UCSD-AML1 (cell line): ENCODE results near the gene SLC12A5.
"Not testable (repeated sequence)": the region's sequence is repeated elsewhere in the genome, so short reads cannot be mapped to it uniquely, and the experiment has no call there.

Experiments used
- DNase-seq: peaks from one replicate; lab custom pipeline; 2025; ENCODE audit not compliant: unreplicated experiment; lab: John Stamatoyannopoulos, UW

SLC12A5 gene

DNA sequence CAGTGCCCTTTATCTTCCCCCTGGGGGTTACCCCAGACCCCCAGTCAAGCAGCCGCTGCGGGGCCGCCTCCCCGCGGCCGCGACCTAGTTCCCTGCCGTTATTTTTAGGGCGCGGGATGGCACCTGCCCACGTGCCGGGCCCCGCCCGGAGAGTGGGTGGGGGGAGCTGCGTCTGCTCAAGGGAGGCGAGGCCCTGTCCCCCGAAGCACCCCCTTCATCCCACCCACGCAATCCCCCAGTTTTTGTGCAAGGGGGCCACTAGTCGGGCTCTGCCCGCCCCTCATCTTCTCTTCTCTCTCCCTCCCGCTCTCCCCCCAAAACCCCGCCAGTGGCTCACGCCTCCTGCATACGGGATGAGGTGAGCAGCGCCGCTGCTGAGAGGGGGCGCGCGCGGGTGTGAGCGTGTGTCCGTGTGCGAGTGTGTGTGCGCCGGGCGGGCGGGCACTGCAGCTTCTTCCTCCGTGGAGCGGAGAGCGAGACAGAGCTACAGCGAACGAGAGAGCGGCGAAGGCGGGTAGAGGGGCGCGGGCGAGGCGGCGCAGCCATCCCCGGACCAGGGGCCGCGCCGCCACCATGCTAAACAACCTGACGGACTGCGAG is at the start of gene SLC12A5:
Gene SLC12A5, plus strand, starts transcription at position 444 of the 600 bp plus-strand sequence. Its CDS starts 130 bp downstream, at position 574.
- no peak for DNase-seq

- DNase-seq, result no peak
These were observed 47.8 kb upstream of the SLC12A5 start for GRCh38 chr20:45981261-45981660.

GRCh38 chr20:45983279-45983743 is 45.7 kb upstream of the SLC12A5 start:
- no peak for DNase-seq

DNA sequence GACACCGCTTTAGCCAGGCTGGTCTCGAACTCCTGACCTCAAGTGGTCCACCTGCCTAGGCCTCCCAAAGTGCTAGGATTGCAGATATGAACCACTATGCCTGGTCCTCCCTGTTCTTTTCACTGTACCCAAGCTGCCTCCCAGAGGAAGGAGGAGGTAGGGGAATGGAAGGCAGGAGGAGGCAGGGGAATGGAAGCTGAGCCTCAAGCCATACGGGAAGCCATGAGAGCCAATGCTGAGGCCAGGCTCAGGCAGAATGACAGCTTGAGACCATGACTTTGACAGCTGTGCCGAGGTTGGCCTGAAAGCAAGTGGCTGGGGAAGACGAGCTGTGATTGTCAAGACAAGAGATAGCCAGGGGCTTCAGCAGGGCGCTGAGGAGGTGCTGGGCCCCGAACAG is 43.4 kb upstream of the SLC12A5 start:
- no peak for DNase-seq

DNA sequence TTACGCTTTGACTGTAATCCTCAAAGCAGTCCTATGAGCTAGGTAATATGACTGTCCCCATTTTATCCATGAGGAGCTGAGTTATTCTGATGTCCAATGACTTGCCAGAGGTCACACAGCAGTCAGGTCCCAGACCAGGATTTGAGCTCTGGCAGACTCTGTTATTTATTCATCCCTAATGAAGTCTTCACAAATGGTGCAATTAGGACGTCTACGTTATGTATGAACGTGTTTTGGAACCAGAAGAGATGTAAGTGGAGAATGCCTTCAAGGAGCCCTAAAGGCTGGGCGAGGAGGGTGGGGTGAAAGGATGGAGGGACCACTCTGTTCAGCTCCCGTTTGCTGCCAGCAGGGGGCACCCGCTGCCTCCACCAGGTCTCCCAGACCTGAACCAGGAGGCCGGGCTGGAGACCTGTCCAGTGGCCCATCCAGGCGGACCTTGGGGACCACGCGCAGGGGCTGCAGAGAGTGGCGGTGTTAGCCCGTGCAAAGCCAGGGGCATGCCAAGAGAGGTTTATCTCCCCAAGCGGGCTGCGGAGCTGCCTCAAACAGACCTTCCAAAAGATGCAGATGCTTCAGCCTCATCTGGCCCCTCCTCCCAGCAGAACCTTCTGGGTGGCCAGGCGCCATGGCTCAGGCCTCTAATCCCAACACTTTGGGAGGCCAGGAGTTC is 41.8 kb upstream of the SLC12A5 start:
- peak; percentile 83 for DNase-seq

DNA sequence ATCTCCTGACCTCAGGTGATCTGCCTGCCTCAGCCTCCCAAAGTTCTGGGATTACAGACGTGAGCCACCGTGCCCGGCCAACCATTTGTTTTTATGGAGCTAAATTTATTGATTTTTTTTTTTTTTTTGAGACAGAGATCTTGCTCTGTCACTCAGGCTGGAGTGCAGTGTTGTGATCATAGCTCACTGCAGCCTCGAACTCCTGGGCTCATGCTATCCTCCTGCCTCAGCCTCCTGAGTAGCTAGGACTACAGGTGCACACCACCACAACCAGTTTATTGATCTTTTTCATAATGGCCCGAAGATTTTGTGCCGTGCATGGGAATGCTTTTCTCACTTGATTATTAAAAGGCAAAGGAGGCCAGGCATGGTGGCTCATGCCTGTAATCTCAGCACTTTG is 40.2 kb upstream of the SLC12A5 start:
- not testable (repeated sequence) for DNase-seq

GRCh38 chr20:45991616-45992015 is 37.4 kb upstream of the SLC12A5 start:
- DNase-seq, result no peak

- DNase-seq, result no peak
These were observed 35.6 kb upstream of the SLC12A5 start for GRCh38 chr20:45993197-45993951.

- DNase-seq, result no peak
These were observed 34.1 kb upstream of the SLC12A5 start for GRCh38 chr20:45994761-45995493.

GRCh38 chr20:45995495-45996097 is 33.4 kb upstream of the SLC12A5 start:
- not testable (repeated sequence) for DNase-seq

GRCh38 chr20:45997187-45997586 is 31.8 kb upstream of the SLC12A5 start:
- no peak for DNase-seq

DNA sequence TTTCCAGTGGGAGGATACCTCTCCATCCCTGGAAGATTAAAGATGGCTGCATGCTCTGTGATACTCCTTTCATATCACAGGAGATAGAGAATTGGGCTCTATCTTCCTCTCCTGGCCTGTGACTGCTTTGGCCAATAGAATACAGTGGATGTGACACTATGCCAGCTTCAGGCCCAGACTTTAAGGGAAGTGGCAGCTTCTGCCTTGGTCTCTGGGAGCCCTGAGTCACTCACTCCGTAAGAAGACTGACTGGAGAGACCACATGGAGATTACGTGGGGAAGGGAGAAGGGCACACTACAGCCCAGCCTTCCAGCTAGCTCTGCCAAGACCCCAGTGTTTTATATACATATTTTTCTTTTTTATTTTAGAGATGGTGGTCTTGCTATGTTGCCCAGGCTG is 30.7 kb upstream of the SLC12A5 start:
- peak; percentile 54 for DNase-seq

- DNase-seq, result peak; percentile 43
These were observed 30.3 kb upstream of the SLC12A5 start for GRCh38 chr20:45998761-45999160.

DNA sequence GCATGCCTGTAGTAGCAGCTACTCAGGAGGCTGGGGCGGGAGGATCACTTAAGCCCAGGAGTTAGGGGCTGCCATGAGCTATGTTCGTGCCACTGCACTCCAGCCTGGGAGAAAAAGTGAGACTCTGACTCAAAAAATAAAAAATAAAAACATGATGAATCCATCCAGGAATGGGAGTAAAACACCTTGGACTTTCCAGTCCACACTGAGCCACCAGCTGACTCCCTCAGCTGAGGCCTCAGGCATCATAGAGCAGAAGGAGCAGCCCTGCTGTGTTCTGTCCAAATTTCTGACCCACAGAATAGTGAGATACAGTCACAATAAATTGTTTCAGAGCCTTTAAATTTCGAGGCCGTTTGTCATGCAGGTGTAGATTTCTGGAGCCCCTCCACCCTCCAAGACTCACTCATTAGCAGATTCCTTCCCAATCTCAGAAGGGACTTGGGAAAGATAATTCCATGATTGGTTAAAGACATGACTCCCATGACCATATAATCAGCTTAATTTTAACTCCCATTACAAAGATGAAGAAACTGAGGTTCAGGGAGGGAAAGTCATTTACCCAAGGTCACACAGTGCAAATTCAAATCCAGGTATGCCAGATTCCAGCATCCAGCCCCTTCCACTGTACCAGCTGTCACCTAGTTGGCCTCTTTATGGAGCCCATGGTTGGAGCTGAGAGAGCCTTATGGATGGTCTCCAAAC is 29.3 kb upstream of the SLC12A5 start:
- no peak for DNase-seq

- DNase-seq, result no peak
These were observed 28.6 kb upstream of the SLC12A5 start for GRCh38 chr20:46000262-46000996.

DNA sequence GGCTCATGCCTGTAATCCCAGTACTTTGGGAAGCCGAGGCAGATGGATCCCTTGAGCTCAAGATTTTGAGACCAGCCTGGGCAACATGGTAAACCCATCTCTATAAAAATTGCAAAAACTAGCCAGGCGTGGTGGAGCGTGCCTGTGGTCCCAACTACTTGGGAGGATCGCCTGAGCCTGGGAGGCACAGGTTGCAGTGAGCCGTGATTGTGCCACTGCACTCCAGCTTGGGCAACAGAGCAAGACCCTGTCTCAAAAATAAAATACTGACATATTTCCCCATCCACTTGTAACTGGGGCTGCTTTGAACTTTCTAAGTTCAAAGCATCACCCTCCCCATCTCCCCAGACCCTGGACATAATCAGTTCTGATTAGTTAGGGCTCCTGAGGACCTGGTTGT is 27.5 kb upstream of the SLC12A5 start:
- no peak for DNase-seq

- no peak for DNase-seq
These were observed 27.0 kb upstream of the SLC12A5 start for GRCh38 chr20:46002008-46002407.

- DNase-seq, result no peak
These were observed 24.8 kb upstream of the SLC12A5 start for GRCh38 chr20:46004187-46004586.

GRCh38 chr20:46004889-46005473 is 24.0 kb upstream of the SLC12A5 start:
- peak; percentile 80 for DNase-seq
